ENCODE data around the gene POLR2C.

POLR2C gene

DNA sequence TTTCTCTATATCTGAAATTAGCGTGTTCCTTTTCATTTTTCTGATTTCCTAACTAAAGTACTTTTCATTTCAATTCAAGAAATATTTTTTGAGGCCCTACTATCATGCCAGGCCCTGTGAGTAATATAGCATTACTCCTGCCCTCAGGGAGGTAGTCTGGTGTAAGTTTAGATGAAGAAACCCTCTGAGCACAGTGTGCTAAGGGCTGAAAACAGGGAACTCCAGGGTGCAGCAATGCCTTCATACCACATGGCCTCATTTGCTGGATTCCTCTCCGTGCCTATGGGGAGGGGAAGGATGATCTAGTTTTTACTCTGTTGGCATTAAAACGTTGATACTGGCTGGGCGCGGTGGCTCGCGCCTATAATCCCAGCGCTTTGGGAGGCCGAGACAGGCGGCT is 10.5 kb upstream of the POLR2C start:
- no peak for DNase-seq (ENCODE audit: low read depth)

DNA sequence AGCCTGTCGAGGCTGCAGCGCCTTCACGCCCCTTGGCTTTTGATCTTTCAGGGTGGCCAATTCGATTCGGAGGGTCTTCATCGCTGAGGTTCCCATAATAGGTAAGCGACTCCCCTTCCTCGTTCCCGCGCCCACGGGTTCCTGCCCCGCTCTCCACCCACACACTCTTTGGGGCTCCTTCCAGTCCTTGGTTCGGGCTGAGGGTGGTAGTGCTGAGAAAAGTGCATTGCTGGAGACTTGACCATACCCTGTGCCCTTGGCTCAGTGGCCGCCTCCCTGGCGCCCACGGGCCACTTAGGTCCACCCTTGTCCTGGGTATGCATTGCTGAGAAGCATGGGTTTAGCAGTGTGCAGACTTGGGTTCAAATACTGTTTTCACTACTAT is 491 bp downstream of the POLR2C start:
- no peak for DNase-seq (ENCODE audit: low read depth)

DNA sequence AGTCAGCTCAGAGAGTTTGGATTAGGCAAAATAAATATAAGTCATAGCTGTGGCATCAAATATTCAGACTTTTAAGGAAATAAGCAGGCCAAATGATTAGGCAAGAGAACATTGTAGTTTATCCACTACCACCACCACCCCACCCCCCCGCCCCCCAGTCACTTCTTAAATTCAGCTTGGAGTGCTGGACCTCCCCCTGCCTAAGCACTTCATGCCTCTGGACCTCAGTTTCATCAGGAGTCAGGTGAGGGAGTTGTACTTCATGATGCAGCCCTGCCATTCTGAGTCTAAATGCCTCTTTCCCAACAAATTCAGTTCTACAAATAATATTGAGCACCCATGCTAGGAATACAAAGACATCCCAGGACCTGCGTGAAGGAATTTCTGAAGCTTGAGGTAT is 2.0 kb downstream of the POLR2C start:
- no peak for DNase-seq (ENCODE audit: low read depth)

- no peak for DNase-seq (ENCODE audit: low read depth)
These were observed 5.9 kb downstream of the POLR2C start for GRCh38 chr16:57468346-57468745.

DNA sequence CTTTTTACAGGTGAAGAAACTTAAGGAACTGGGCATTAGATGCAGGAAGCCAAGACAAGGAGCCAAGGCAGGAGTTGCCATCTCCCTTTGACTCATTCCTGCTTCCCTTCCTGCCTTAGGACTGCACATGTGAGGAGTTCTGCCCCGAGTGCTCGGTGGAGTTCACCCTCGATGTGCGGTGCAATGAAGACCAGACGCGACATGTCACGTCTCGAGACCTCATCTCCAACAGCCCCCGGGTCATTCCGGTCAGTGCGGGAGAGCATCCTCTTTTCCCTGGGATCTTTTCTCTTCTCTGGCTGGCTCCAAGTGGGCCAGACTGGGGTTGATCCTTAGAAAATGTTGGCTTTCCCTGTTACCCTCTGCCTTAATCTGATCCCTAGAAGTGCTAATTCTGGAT is 6.6 kb downstream of the POLR2C start:
- DNase-seq (ENCODE audit: low read depth) = no peak

DNA sequence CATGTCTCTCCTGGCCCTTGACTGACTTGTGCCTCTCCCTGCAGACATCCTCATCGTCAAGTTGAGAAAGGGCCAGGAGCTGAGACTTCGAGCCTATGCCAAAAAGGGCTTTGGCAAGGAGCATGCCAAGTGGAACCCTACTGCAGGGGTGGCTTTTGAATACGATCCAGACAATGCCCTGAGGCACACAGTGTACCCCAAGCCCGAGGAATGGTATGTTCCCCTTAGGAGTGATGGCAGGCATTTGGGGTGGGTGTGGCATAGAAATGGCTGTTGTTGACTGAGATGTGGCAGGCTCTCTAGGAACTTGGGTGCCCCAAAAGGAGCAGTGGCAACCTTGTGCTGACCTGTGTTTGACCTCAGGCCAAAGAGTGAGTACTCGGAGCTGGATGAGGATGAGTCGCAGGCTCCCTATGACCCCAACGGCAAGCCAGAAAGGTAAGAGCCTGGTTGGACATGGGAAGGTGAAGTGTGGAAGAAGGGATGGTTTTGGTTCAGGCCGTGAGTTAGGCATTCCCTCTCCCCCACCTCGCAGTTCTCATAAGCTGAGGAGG is 7.5 kb downstream of the POLR2C start:
- no peak for DNase-seq (ENCODE audit: low read depth)

GRCh38 chr16:57470711-57471110 is 8.2 kb downstream of the POLR2C start:
- DNase-seq (ENCODE audit: low read depth) = peak; percentile 55

DNA sequence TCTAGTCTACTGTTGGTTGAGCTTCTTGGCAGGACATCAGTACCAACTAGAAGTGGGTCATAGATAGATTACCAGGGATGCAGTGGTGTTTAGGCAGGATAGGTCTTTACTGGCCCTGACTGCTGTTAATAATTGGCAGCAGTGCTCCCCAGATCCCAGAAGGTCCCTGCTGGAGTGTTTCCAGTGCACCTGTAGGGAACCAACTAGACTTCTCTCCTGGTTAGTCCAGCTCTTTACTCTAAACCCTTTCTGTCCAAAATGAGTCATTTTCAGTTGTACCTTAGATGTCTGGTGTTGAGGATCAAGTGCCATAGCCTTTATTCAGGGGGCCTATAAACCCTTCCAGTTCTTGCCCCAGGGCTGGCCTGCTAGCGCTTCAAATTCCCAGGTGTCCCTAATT is 8.7 kb downstream of the POLR2C start:
- no peak for DNase-seq (ENCODE audit: low read depth)

GRCh38 chr16:57471852-57472664 is 9.6 kb downstream of the POLR2C start:
- DNase-seq (ENCODE audit: low read depth) = no peak

GRCh38 chr16:57472665-57473060 is 10.2 kb downstream of the POLR2C start:
- no peak for DNase-seq (ENCODE audit: low read depth)

- no peak for DNase-seq (ENCODE audit: low read depth)
These were observed 10.8 kb downstream of the POLR2C start for GRCh38 chr16:57473176-57473840.

- DNase-seq (ENCODE audit: low read depth) = no peak
These were observed 11.4 kb downstream of the POLR2C start for GRCh38 chr16:57473906-57474305.

- DNase-seq (ENCODE audit: low read depth) = no peak
These were observed 12.5 kb downstream of the POLR2C start for GRCh38 chr16:57474671-57475661.

DNA sequence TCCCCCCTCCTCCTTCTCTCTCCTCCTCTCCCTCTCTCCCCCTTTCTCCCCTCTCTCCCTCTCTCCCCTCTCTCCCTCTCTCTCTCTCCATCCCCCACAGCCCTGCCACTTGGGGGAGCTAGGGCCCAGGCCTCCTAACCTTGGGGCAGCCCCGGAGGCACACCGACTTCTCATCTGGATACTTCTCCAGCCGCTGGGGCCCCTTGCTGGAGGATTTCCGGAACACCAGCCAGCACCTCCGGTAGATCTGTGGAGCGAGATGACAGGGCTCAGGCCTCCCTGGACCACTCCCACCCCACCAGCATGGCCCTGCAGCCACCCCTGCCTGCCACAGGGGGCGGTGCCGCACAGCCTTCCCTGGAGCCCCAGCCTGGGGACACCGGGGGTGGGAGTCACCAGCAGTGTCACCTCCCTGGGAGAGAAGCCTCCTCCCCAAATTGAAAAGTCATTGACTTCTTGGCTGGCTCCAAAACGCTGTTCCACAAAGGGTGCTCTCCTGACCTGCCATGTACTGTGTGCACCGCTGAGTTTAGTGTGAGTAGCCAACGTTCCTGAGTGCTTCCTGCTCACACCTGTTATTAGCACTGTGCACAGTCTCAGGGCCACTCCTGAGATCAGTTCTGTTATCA is 13.3 kb downstream of the POLR2C start:
- DNase-seq (ENCODE audit: low read depth) = peak; percentile 61

GRCh38 chr16:57476546-57477410 is 14.3 kb downstream of the POLR2C start:
- no peak for DNase-seq (ENCODE audit: low read depth)

DNA sequence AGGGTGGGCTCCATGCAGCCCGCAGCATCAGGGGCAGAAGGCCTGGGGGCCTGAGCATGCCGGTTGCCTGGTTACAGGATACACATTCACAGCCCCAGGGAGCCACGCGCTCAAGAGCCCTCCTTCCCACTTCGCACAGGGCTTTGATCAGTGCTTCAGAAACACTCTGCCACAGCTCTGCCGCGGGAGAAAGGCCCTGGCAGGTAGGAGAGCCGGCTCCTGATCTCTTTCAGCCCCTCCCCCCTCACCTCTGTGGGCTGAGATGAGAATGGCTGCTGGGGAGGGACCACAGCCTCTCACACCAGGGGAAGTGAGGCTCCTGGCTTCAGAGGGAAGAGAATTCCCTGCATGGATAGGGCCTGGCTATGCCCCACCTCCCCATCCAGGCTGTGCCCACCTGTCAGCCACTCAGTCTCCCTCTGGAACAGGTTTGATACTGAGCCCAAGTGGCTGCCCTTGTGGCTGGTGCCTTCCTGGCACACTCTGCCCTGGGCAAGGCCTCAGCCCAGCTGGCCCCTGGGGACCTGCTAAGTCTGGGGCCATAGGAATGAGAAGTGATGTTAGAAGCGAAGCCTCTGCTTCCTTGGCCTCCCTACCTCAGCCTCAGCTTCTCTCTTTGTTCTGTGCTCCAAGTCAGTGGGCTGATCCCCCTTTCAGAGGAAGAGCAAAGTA is 15.2 kb downstream of the POLR2C start:
- DNase-seq (ENCODE audit: low read depth) = no peak

GRCh38 chr16:57478396-57479204 is 16.1 kb downstream of the POLR2C start:
- DNase-seq (ENCODE audit: low read depth) = no peak

DNA sequence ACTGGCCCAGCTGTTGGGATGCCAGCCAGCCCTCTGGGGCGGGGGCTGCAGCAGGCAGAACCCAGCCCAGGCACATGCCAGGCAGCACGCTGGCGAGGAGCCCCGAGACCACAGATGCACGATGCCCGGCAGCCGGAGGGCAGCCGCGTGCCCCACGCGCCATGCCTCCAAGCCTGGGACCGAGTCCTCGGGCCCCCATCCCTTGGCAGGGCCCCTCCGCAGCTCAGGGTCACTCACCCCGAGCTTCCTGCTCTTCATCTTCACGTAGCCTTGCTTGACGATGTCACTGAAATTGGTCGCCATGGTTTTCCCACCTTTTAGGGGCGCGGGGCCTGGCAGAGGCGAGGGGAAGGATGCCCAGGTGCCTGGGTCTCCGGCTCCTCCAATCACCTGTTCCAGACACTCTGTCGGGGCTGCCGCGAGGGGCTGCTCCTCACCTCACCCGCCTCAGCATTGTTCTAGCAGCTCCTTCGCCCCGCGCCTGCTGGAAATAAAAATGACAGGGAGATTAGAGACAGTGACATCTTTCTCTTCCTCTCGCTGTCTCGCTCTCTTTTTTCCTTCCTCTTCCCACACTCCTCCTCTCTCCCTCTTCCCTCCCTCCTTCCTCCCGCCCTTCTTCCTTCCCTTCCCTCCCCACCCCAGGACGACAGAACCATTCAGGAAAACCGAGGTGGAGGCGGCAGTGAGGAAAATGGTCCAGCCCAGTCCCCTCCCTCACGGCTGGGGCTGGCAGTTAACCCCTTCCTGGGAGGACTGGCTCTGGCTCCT is 16.9 kb downstream of the POLR2C start:
- DNase-seq (ENCODE audit: low read depth) = peak; percentile 30
